LHCN-M2 (cell line): ENCODE data around the gene DAPK3. TPM values are rescaled to one million over a fixed set of nuclear protein-coding genes. Genes with fewer than 3 reads are reported as not detected.
"Not testable (repeated sequence)": the region's sequence is repeated elsewhere in the genome, so short reads cannot be mapped to it uniquely, and the experiment has no call there.

ENCODE experiments used
- DNase-seq: peaks from one replicate; pipeline ENCODE4 v3.0.0-alpha.2; 2012; ENCODE audit warnings: low read depth
- polyA plus RNA-seq: library from polyadenylated mRNA; unstranded; fragments of >200 nt; gene quantifications from one replicate; pipeline ENCODE4 v1.2.1, GENCODE V29; 2012; ENCODE audit warnings: missing spikeins
- total RNA-seq: library from RNA; depleted of rRNA; stranded (reverse); fragments of >200 nt; gene quantifications from 2 replicates; pipeline ENCODE4 v1.2.3, GENCODE V29; 2014; rRNA removed

Gene DAPK3
- total RNA-seq, result 135 and 150 TPM in 2 replicates
- polyA plus RNA-seq, result 126 TPM

- peak; percentile 96 for DNase-seq
These were observed at the start of gene DAPK3 for GRCh38 chr19:3970808-3971598. DAPK3 (minus strand) TSS chr19:3971099; CDS start chr19:3969735, 1,364 bp downstream.

- no peak for DNase-seq
These were observed 48.7 kb upstream of the DAPK3 start for GRCh38 chr19:4019578-4019977.

- no peak for DNase-seq
These were observed 48.0 kb upstream of the DAPK3 start for GRCh38 chr19:4018775-4019504.

GRCh38 chr19:4018140-4018613 lies 47.3 kb upstream of the DAPK3 start:
- no peak for DNase-seq

GRCh38 chr19:4016903-4017638 lies 46.2 kb upstream of the DAPK3 start:
- no peak for DNase-seq

- DNase-seq, result no peak
These were observed 45.6 kb upstream of the DAPK3 start for GRCh38 chr19:4016486-4016885.

GRCh38 chr19:4015705-4016402 lies 45.0 kb upstream of the DAPK3 start:
- DNase-seq, result no peak

- DNase-seq, result no peak
These were observed 43.9 kb upstream of the DAPK3 start for GRCh38 chr19:4014541-4015491.

- no peak for DNase-seq
These were observed 43.1 kb upstream of the DAPK3 start for GRCh38 chr19:4013886-4014540.

GRCh38 chr19:4012975-4013634 lies 42.2 kb upstream of the DAPK3 start:
- DNase-seq, result no peak

- DNase-seq, result no peak
These were observed 41.4 kb upstream of the DAPK3 start for GRCh38 chr19:4012092-4012974.

- not testable (repeated sequence) for DNase-seq
These were observed 40.5 kb upstream of the DAPK3 start for GRCh38 chr19:4011430-4011829.

- no peak for DNase-seq
These were observed 39.9 kb upstream of the DAPK3 start for GRCh38 chr19:4010808-4011110.

- peak; percentile 19 for DNase-seq
These were observed 39.3 kb upstream of the DAPK3 start for GRCh38 chr19:4009990-4010807.

- DNase-seq, result no peak
These were observed 37.1 kb upstream of the DAPK3 start for GRCh38 chr19:4007836-4008539.

GRCh38 chr19:4007021-4007835 lies 36.3 kb upstream of the DAPK3 start, which contains the start of gene PIAS4:
PIAS4 (plus strand) TSS chr19:4007736; CDS start chr19:4007761, 25 bp downstream.
- DNase-seq, result peak; percentile 91
